ENCODE results near the gene TUFT1.
"Not testable (repeated sequence)": the region's sequence is repeated elsewhere in the genome, so short reads cannot be mapped to it uniquely, and the experiment has no call there.

Gene TUFT1

DNA sequence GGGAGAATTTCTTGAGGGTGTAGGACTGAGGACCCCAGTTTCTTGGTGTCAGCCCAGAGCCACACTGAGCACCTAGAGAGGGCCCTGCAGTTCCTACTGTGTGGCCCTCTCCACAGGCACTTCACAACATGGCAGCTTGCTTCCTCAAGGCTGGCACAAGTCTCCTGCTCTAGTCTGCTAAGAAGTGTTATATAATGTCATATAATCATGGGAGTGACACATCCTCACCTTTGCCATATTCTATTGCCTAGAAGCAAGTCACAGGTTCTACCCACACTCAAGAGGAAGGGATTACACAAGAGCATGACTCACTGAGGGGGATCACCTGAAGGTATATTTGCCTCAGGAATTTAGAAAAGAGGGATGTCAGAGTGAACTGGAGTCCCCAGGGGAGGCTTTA lies 66.3 kb downstream of the TUFT1 start:
- in situ Hi-C loops (cut with HindIII; ENCODE audit: low pct_unique_long_range_greater_than_20kb, low sequenced_read_pairs), result no loop called here
- TF ChIP-seq JUND (IDR thresholded peaks at IDR 0.05; ENCODE audit: low read depth), result no peak
- DNase-seq (ENCODE audit: low read depth in 1 of 2, low spot score in 1 of 2), result peak in 1 of 2 experiments; percentile 39

GRCh38 chr1:151606857-151607256 lies 66.7 kb downstream of the TUFT1 start:
- in situ Hi-C loops (cut with HindIII; ENCODE audit: low pct_unique_long_range_greater_than_20kb, low sequenced_read_pairs), result no loop called here
- DNase-seq (ENCODE audit: low read depth in 1 of 2, low spot score in 1 of 2), result no peak
- TF ChIP-seq JUND (IDR thresholded peaks at IDR 0.05; ENCODE audit: low read depth), result no peak

DNA sequence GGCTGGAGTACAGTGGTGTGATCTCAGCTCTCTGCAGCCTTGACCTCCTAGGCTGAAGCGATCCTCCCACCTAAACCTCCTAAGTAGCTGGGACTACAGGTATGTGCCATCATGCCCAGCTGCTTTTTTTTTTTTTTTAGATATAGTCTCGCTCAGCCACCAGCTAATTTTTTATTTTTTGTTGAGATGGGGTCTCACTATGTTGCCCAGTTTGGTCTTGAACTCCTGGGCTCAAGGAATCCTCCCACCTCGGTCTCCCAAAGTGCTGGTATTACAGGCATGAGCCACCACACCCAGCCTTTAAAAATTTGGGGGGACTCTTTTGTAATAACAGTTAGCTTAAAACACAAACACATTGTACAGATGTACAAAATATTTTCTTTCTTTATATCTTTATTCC lies 70.0 kb downstream of the TUFT1 start:
- in situ Hi-C loops (cut with HindIII; ENCODE audit: low pct_unique_long_range_greater_than_20kb, low sequenced_read_pairs), result no loop called here
- TF ChIP-seq JUND (IDR thresholded peaks at IDR 0.05; ENCODE audit: low read depth), result no peak
- no peak for DNase-seq (ENCODE audit: low read depth in 1 of 2, low spot score in 1 of 2)

DNA sequence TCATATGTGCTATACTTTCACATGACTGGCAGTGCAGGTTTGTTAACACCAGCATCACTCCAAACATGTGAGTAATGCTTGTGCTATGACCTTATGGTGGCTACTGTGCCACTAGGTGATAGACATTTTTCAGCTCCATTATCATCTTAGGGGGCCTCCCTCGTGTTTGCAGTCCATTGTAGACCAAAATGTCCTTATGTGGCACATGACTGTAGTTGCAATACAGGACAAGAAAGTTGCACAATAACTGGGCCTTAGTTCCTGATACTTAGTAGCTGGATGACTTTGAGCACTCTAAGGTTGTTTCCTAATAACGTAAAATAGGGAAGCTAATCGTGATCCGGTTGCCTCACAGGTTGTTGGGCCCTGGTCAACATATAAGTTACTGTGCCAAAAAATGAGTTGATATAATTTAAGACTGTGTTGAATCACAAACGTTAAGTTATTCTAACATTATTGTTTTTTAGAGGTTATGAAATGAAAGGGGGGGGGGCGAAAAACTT lies 71.2 kb downstream of the TUFT1 start:
- TF ChIP-seq JUND (IDR thresholded peaks at IDR 0.05; ENCODE audit: low read depth), result no peak
- DNase-seq (ENCODE audit: low read depth in 1 of 2, low spot score in 1 of 2), result peak in 1 of 2 experiments; percentile 49
- in situ Hi-C loops (cut with HindIII; ENCODE audit: low pct_unique_long_range_greater_than_20kb, low sequenced_read_pairs), result no loop called here

GRCh38 chr1:151611832-151612500 lies 71.9 kb downstream of the TUFT1 start, which contains the start of gene SNX27:
SNX27 (plus strand) TSS chr1:151612050; CDS start chr1:151612202, 152 bp downstream.
- no peak for TF ChIP-seq JUND (IDR thresholded peaks at IDR 0.05; ENCODE audit: low read depth)
- in situ Hi-C loops (cut with HindIII; ENCODE audit: low pct_unique_long_range_greater_than_20kb, low sequenced_read_pairs), result no loop called here

DNA sequence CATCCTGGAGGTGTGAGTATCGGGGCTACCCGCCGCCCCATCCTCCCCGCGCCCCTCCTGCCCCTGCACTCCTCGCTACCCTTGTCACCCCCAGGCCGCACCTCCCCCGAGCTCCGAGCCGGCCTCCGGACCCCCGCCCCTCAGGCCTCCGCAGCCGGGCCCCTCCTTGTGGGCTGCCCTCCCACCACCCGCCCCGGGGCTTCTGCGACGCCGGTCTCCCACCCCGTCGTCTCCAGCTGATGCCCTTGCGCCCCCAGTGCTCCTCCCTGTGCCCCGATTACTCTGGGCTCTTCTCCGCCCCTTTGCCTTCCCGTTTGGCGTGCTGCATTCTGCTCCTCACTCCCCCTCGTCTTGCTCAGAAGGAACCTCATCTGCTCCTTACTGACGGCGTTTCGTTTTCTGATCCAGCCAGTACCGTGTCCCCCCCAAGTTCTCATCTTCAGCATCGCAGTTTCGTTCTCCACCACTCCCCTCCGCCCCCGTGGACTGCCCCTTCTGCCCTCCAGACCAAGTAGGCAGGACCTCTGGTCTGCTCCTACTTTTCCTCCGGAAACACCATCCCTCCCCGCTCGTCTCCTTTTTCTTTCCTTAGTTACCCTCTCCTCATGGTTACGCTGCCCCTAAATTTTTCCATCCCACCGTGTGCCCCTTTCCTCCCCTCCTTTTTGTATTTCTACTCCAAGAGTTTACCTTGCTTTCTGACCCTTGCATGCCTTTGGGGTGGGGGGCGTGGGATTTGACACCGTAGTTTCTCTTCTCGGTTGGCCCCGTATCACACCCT lies 72.6 kb downstream of the TUFT1 start:
- no peak for TF ChIP-seq JUND (IDR thresholded peaks at IDR 0.05; ENCODE audit: low read depth)
- in situ Hi-C loops (cut with HindIII; ENCODE audit: low pct_unique_long_range_greater_than_20kb, low sequenced_read_pairs), result no loop called here
- peak in 1 of 2 experiments; percentile 20 for DNase-seq (ENCODE audit: low read depth in 1 of 2, low spot score in 1 of 2)

More at GRCh38 chr1:151611832-151612500, 71.9 kb downstream of the TUFT1 start, which contains the start of gene SNX27:
- DNase-seq (ENCODE audit: low read depth in 1 of 2, low spot score in 1 of 2), result peak; percentile 90 to 95

- in situ Hi-C loops (cut with HindIII; ENCODE audit: low pct_unique_long_range_greater_than_20kb, low sequenced_read_pairs), result no loop called here
- TF ChIP-seq JUND (IDR thresholded peaks at IDR 0.05; ENCODE audit: low read depth), result no peak
- no peak for DNase-seq (ENCODE audit: low read depth in 1 of 2, low spot score in 1 of 2)
Observed at GRCh38 chr1:151613282-151613780, 73.2 kb downstream of the TUFT1 start.

GRCh38 chr1:151615711-151616504 lies 75.8 kb downstream of the TUFT1 start:
- peak in 1 of 2 experiments; percentile 60 for DNase-seq (ENCODE audit: low read depth in 1 of 2, low spot score in 1 of 2)
- 0 out of 2 replicates have a peak, but pooled peaks have one; percentile 43 for TF ChIP-seq JUND (IDR thresholded peaks at IDR 0.05; ENCODE audit: low read depth)
- in situ Hi-C loops (cut with HindIII; ENCODE audit: low pct_unique_long_range_greater_than_20kb, low sequenced_read_pairs), result no loop called here

DNA sequence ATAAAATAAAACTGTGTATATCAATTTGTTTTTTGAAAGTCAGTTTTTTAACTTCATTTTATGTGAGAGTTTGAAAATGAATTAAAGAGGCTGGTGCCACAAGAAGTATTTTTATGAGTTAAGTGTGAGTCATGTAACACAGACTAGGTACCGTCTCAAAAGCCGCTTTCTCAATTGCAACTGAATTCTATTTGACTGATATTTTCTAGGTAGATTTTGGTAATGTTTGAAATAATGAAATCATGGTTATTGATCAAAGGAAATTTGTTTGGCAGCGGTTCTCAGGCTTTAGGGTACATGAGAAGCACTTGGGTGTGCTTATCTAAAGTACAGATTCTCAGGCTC lies 76.4 kb downstream of the TUFT1 start:
- no peak for DNase-seq (ENCODE audit: low read depth in 1 of 2, low spot score in 1 of 2)
- TF ChIP-seq JUND (IDR thresholded peaks at IDR 0.05; ENCODE audit: low read depth), result no peak
- in situ Hi-C loops (cut with HindIII; ENCODE audit: low pct_unique_long_range_greater_than_20kb, low sequenced_read_pairs), result no loop called here

- TF ChIP-seq JUND (IDR thresholded peaks at IDR 0.05; ENCODE audit: low read depth), result no peak
- no peak for DNase-seq (ENCODE audit: low read depth in 1 of 2, low spot score in 1 of 2)
- in situ Hi-C loops (cut with HindIII; ENCODE audit: low pct_unique_long_range_greater_than_20kb, low sequenced_read_pairs), result no loop called here
Observed at GRCh38 chr1:151618003-151618402, 77.9 kb downstream of the TUFT1 start.

- no peak for TF ChIP-seq JUND (IDR thresholded peaks at IDR 0.05; ENCODE audit: low read depth)
- no peak for DNase-seq (ENCODE audit: low read depth in 1 of 2, low spot score in 1 of 2)
- in situ Hi-C loops (cut with HindIII; ENCODE audit: low pct_unique_long_range_greater_than_20kb, low sequenced_read_pairs), result no loop called here
Observed at GRCh38 chr1:151618470-151618869, 78.4 kb downstream of the TUFT1 start.

DNA sequence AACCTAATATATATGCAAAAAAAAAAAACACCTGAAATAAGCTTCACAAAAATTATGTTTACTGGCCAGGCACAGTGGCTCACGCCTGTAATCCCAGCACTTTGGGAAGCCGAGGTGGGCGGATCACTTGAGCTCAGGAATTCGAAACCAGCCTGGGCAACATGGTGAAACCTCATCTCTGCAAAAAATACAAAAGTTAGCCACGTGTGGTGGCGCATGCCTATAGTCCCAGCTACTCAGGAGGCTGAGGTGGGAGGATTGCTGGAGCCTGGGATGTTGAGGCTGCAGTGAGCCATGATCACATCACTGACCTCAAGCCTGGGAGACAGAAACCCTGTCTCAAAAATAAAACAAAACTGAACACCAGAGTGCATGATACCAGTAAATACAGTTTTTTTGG lies 78.9 kb downstream of the TUFT1 start:
- in situ Hi-C loops (cut with HindIII; ENCODE audit: low pct_unique_long_range_greater_than_20kb, low sequenced_read_pairs); DNase-seq (ENCODE audit: low read depth in 1 of 2, low spot score in 1 of 2): not testable (repeated sequence)

All from T47D (cell line).